GM21619 (cell line): ENCODE results near the gene NLRP1.

ENCODE experiments used
- ATAC-seq: cut with Tn5 transposase; IDR thresholded peaks from one replicate; pipeline ENCODE4 v1.9.1; 2021; ENCODE audit not compliant: unreplicated experiment

Gene NLRP1

DNA sequence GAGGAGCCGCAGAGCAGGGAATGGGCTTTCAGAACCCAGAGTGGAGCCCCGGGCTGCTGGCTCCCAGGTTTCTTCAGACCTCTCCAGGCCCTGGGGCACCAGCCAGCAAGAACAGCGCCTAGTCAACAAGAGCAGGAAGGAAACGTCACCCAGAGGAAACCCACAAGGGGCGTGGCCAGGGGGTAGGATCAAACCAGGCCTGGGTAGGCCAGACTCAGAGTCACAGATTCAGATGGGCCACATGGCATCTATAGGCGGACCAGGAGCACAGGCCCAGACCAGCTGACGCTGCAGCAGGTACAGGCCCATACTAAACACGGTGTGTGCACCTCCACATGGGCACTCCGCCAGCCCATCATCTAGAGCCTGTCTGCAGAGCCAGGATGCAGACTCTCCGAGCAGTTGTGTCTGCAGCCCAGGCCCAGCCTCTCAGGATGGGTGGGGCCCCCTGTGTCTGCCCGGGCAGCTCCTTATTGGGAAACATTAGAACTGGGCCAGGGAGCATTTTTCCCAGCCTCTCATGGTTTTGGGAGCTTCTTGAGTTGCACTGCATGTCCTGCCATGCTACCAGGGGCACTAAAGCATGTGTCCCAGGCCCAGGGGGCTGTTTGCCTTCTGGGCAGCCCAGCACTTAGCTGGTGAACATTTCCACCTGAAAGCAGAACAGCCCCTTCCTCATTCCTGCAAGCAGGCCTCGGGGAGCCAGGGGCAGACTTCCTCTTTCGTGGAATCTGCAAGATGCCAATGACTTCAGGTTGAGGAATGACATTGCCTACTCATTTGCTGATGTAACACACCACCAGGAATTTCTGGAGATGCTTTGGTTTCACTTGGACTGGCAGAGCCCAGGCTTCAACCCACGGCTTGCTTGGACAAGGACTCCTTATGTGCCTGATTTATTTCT, at the start of gene NLRP1:
NLRP1 (minus strand) TSS at position 127 of the 904 bp plus-strand sequence. CDS start 552 bp downstream, outside the sequence.
- ATAC-seq: peak; percentile 86

DNA sequence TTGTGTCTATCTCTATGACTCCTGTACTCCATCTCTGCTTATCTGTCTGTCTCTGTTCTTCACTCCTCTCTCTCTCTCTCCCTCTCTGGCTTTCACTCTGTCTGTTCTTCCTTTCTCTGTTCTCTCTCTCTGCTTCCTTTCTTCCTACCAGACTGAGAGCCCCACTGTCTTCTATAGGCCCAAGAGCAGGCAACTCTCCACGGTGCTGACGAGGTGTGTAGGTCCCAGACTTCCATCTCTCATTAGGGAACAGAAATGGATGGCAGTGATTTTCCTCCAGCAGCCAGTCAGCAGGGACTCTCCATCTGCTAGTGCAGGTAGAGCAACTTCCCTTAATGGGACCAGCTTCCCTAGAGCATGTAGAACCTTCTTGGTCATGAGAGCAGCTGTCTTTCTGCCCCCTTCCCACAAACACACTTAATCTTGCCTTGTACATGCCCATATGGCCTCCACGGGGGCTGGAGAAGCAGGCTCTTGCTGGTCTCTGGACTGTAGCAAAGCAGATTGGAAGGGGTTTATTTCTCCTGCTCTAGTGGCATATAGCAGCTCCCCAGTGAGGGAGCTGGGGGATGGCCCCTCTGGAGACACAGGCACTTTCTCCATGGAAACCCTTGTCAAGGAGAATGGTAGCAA, 47.8 kb upstream of the NLRP1 start:
- no peak for ATAC-seq

- no peak for ATAC-seq
Observed at GRCh38 chr17:5630434-5630833, 46.1 kb upstream of the NLRP1 start.

DNA sequence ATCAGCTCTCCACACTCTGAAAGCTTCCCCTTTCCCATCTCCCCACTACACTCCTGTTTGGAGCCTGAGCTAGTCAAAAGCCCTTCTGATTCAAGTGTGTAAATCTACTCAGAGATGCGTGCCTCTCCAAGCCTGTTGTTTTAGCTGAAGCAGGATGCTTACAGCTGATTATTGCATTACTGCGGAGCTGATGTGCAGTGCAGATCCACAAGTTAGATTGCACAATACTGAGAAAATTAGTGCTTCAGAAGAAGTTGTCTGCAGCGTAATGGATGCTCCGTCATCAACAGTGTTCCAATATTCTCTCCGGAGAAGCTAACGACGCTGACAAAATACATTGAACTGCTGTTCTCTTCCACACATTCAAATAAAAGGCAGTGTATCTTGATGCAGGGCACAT, 44.8 kb upstream of the NLRP1 start:
- ATAC-seq: no peak

DNA sequence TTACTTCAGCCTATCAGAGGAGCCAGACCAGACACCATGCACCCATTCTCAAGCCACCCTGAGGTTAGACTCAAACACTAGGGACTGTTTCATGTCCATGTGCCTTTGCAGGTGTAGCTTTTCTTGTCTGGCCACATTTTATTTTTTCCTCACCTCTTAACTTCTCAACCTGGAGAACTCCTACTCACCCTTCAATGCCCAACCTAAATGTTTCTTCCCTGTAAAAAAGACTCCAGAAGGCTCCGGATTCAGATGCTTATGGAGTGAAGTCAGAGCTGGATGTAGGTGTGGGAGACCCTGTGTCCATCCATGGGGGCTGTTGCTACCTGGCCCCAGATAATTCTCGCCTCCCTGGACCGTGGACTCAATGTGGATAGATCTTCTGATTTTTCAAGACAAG, 44.0 kb upstream of the NLRP1 start:
- no peak for ATAC-seq

- no peak for ATAC-seq
Observed at GRCh38 chr17:5624211-5624610, 39.9 kb upstream of the NLRP1 start.

- no peak for ATAC-seq
Observed at GRCh38 chr17:5621729-5622128, 37.4 kb upstream of the NLRP1 start.

DNA sequence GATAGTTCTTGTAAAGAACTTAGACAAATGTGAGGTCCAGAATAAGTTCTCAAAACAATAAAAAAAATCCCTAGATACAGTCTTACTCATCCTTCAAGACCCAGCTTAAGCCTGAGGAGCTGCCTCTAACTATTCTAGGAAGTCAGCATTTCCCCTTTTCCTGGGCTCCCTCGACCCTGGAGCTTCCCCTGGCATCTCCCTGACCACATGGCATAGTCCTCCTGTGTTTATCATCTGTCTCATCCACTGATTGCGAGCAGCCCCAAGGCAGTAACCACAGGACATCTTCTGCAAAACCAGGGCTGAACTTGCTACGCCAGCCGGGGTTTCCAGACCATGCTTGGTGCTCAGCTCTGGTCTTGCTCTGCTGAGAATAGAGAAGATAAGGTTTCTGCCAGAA, 36.7 kb upstream of the NLRP1 start:
- no peak for ATAC-seq

DNA sequence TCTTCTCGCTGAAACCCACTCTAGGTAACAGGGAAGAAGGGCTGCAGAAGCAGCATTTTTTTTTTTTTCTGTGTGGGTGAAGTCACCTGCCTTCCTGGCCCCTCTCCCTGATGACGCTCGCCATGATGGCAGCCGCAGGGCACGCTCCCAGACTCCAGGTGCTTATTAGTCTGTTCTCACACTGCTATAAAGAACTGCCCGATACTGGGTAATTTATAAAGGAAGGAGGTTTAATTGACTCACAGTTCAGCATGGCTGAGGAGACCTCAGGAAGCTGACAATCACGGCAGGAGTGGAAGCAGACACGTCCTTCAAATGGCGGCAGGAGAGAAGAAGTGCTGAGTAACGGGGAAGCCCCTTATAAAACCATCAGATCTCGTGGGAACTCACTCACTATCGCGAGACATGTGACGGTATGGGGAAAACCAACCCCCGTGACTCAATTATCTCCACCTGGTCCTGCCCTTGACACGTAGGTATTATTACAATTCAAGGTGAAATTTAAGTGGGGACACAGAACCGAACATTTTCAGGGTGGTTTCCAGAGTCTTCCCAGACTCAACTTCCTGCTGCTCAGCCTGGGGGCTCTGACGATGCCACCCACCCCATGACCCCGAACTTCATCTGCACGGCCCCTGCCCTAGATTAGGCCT, 34.9 kb upstream of the NLRP1 start:
- ATAC-seq: no peak

DNA sequence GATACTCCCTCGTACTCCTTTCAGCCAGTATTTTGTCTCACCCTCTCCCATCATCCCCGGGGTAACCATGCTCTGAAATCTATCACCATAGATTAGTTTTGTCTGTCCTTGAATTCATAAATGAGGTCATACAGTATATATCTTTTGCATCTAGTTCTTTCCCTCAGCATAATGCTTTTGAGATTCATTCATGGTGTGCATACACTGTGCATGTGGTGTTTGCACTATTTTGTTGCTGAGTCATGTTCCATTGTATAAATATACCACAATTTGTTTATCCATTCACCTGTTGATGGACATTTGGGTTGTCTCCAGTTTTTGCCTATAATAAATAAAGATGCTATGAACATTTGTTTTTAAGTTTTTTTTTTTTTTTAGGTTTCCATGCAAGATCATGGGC, 34.2 kb upstream of the NLRP1 start:
- no peak for ATAC-seq

GRCh38 chr17:5615476-5615875, 31.2 kb upstream of the NLRP1 start:
- ATAC-seq: no peak

DNA sequence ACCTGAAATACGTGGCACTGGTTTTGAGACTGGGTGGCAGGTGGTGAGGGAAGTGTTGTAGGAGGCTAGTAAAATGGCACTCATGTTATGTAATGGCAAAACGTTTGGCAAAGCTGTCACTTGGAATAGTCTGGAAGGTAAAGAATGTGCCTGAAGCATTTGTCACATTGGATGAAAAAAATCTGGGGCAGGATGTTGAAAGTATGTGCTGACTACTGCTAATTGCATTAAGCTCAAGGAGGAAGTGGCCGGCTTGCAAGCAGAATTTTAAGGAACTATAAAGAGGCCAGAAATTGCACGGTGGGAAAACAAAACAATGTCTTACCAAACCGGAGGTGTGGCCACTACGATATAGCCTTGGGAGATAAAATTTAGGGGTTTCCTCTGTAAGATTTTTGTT, 26.6 kb upstream of the NLRP1 start:
- no peak for ATAC-seq

DNA sequence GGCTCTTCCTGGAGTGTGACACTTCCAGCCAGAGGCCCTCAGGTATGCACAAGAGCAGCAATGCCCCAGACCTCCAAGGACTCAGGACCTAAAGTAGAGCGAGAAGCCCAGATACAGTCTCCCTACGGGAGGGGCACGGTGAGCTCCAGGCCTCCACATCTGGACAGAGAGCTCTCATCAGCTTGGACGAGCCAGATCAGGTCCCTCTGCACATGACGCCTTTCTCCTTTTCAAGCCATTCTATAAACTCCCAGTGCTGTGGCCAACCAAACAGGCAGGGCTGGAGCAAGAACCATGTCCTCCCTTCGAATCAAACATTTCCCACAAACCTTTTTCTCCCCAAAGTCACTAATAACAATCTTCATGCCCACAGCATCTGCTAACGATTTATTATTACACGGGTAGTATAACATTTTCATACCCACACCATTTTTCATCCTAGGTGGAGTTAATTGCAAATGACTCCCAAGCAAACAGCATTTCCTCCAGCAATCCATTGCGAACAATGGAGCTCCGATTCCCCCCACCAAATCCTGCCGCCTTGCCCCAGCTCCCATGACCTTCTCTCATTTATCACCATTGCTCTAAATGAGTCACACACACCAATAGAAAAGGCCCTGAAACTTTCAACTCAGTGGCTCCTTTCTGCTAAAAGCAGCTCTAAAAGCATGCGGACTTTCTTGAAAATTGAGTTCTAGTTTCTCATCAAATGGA, 24.2 kb upstream of the NLRP1 start:
- ATAC-seq: no peak

GRCh38 chr17:5607946-5608345, 23.6 kb upstream of the NLRP1 start:
- ATAC-seq: no peak

DNA sequence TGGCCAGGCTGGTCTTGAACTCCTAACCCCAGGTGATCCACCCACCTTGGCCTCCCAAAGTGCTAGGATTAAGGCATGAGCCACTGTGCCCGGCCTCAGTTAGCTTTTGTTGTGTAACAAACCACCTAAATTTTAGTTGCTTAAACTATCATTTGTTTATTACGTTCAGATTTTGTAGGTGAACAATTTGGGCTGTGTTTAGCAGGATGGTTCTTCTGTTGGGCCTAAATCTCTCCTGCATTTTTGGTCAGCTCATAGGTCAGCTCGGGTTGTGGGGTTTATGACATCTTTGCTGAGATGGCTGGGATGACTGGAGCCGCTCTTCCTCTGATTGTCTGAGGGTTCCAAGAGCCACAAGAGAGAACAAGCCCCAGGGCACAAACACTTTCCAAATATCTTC, 21.1 kb upstream of the NLRP1 start:
- ATAC-seq: no peak

DNA sequence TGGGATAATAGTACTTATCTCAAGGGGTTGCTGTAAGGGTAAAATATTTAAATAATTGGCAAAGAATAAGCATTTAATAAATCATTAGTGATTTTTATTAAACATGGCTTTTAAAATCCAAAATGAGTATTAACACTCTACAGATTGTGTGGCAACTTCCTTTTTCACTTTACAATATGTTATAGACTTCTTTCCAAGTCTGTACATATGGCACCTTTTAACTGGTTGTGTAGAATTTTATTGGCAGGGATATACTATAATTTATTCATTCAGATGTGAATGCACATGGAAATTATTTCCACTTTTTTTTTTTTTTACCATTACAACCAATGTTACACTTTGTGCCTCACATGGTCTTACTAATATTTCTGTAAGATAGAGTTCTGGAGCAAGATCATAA, 15.7 kb upstream of the NLRP1 start:
- no peak for ATAC-seq

DNA sequence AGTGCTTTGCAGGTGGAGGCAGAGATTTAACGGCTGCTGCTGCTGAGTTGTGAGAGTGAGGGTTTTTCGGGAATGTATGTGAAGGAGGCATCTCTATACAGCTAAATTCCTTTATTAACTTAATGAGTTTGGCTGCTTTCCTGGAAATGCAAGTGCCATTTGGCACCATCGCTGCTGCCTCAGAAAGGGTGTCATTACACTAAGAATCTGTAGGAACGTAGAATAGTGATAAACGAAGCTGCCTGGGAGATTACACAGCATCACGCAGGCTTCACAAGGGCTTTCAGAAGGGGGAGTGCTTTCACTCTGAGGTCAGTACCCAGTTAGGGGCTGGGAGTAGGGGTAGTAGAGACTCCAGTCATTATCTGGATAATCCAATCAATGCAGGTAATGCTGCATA, 14.1 kb upstream of the NLRP1 start:
- no peak for ATAC-seq

- no peak for ATAC-seq
Observed at GRCh38 chr17:5596421-5596820, 12.1 kb upstream of the NLRP1 start.

DNA sequence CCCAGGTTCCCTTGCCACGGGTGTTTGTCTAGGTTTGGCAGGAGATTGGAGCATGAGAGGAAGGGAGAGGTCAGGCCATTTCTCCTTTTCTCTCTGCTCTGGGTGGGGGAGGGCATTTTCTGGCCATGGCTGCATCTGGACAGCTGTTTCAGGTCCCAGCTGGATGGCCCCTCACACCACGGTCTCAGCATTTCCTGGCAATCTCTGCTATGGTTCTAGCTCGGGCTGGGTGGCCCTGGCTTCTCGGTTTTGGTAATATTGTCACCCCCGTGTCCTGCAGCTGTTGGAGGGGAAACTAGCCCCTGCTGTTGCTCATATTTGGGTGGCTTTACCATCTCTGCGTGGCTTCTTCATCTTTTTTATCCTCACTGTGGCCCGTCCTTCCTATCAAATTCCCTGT, 11.5 kb upstream of the NLRP1 start:
- no peak for ATAC-seq

DNA sequence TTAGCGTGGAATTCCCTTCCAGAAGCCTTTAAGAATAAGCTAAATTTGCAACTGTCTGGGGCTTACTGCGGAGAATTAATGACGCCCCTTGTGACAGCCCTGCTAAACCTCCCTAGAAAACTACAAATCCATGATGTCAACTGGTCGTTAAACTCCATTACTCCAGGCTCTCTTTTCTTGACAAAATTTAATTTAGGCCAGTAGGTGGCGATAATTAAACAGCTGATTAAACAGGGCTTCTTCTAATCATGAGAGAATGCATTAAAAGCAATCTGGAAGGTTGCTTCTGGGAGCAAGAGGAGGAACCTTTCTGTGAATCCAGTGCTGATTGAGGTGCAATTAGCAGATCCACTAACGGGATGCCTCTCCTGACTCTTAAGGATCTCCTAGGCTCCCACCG, 8.1 kb upstream of the NLRP1 start:
- ATAC-seq: no peak

DNA sequence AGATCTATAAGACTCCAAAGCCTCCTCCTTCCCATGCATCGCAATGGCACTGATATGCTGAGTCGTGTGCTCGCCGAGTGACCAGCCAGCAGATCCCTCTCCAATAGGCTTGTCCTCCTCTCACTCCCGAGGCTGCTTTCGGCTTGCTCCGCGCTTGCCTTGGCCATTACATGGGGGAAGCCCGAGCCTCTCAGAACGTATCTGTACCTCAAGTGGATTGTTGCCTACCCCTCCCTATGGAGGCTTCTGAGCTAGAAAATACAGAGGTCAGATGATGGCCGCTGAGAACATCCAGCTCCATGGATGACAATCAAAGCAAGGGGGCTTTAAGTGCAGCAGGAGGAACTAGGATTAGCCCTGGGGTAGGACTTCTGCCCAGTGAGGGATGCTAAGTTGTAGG, 7.7 kb upstream of the NLRP1 start:
- no peak for ATAC-seq
